Endothelial cell of umbilical vein (primary cell): ENCODE results near the gene NPSR1. TPM values are rescaled to one million over a fixed set of nuclear protein-coding genes. Genes with fewer than 3 reads are reported as not detected.

ENCODE experiments used
- BruUV-seq: library from RNA; stranded (reverse); fragments of 400-500 nt; replicated peaks from 2 replicates; lab custom pipeline; 2021; lab: Mats Ljungman, UMichigan
- CTCF ChIA-PET: fragments of 300-600, 350-600 bp; sonication (Branson Sonifier 250); formaldehyde crosslinking; loops from one replicate; lab custom pipeline; 2021; ENCODE audit warnings: antibody characterized with exemption, inconsistent platforms; lab: Charles Lee
- POLR2A ChIA-PET: fragments of 300-600, 350-600 bp; sonication (Branson Sonifier 250); formaldehyde crosslinking; loops from one replicate; lab custom pipeline; 2021; ENCODE audit warnings: antibody characterized with exemption, inconsistent platforms; lab: Charles Lee
- DNase-seq: peaks from one replicate; pipeline ENCODE4 v3.0.0-alpha.2; 2011; ENCODE audit warnings: low read depth, low spot score
- FAIRE-seq: peaks from 2 replicates; lab custom pipeline; 2011; peaks lifted over from hg19 to GRCh38; lab: Jason Lieb, UNC
- H2AFZ ChIP-seq: 2 replicates; pipeline ENCODE4 v1.6.0; 2012; ENCODE audit warnings: low read depth, low read length, control low read depth, inconsistent platforms
- H3K27ac ChIP-seq: 2 replicates; pipeline ENCODE4 v1.5.1; 2011; ENCODE audit warnings: low read depth, mild to moderate bottlenecking, control low read depth, low read length, moderate library complexity; ENCODE audit not compliant: insufficient read depth
- H3K27me3 ChIP-seq, 2 experiments: 2 replicates each; pipeline versions ENCODE4 v1.6.0 to v1.6.1; 2011; ENCODE audit warnings: low read length in 2 of 2, mixed read lengths in 1 of 2; ENCODE audit not compliant: control insufficient read depth in 2 of 2, insufficient read depth in 2 of 2
- H3K36me3 ChIP-seq, 2 experiments: 2 replicates in 1 of 2; 3 replicates in 1 of 2; pipeline ENCODE4 v1.5.1; 2011; ENCODE audit warnings: low read length in 2 of 2, mild to moderate bottlenecking in 1 of 2, moderate library complexity in 1 of 2; ENCODE audit not compliant: control insufficient read depth in 2 of 2, insufficient read depth in 2 of 2; ENCODE audit errors: extremely low read depth in 1 of 2
- H3K4me1 ChIP-seq: 3 replicates; pipeline ENCODE4 v1.5.1; 2011; ENCODE audit warnings: mild to moderate bottlenecking, low read length; ENCODE audit not compliant: control insufficient read depth, insufficient read depth; ENCODE audit errors: extremely low read depth
- H3K4me2 ChIP-seq: 2 replicates; pipeline ENCODE4 v1.6.1; 2011; ENCODE audit warnings: low read length, control low read depth, mixed read lengths; ENCODE audit not compliant: insufficient read depth
- H3K4me3 ChIP-seq, 3 experiments: fragments of 200-600 bp in 1 of 3; sonication (generic), shearing (Covaris generic) in 1 of 3; replicated peaks in 1 of 3; 2 replicates each; pipeline ENCODE4 v1.5.1; 2011 to 2016; ENCODE audit warnings: control low read depth in 3 of 3, low read length in 3 of 3, mild to moderate bottlenecking in 2 of 3, inconsistent platforms in 1 of 3, low read depth in 1 of 3, moderate library complexity in 1 of 3; ENCODE audit not compliant: insufficient read depth in 1 of 3
- H3K79me2 ChIP-seq: 2 replicates; pipeline ENCODE4 v1.6.0; 2012; ENCODE audit warnings: low read length, inconsistent platforms; ENCODE audit not compliant: control insufficient read depth, insufficient read depth
- H3K9ac ChIP-seq: replicated peaks from 2 replicates; pipeline ENCODE3; 2011; ENCODE audit warnings: low read length, control low read depth; ENCODE audit not compliant: insufficient read depth; ENCODE audit errors: extremely low read depth
- H3K9me1 ChIP-seq: replicated peaks from 3 replicates; pipeline ENCODE4 v1.6.0; 2011; ENCODE audit warnings: mild to moderate bottlenecking, low read length; ENCODE audit not compliant: control insufficient read depth, insufficient read depth; ENCODE audit errors: extremely low read depth
- H3K9me3 ChIP-seq: replicated peaks from 2 replicates; pipeline ENCODE4 v1.5.1; 2012; ENCODE audit warnings: low read length, inconsistent platforms; ENCODE audit not compliant: control insufficient read depth, insufficient read depth
- H4K20me1 ChIP-seq: replicated peaks from 2 replicates; pipeline ENCODE3; 2011; ENCODE audit warnings: mild to moderate bottlenecking, low read length; ENCODE audit not compliant: control insufficient read depth, insufficient read depth; ENCODE audit errors: extremely low read depth
- CTCF ChIP-seq, 2 donors: IDR thresholded peaks; 1 replicate in 1 of 2; 2 replicates in 1 of 2; pipeline ENCODE4 v1.5.1; 2011; ENCODE audit warnings: low read length in 2 of 2, mild to moderate bottlenecking in 2 of 2, moderate library complexity in 2 of 2, control low read depth in 1 of 2, inconsistent platforms in 1 of 2, low read depth in 1 of 2; ENCODE audit not compliant: insufficient read depth in 1 of 2; ENCODE audit errors: extremely low read depth in 1 of 2
- EZH2 ChIP-seq: IDR thresholded peaks from 2 replicates; pipeline ENCODE4 v1.6.1; 2012; ENCODE audit warnings: borderline replicate concordance, low read depth, mild to moderate bottlenecking, moderate library complexity, low read length, inconsistent platforms; ENCODE audit not compliant: severe bottlenecking
- FOS ChIP-seq: IDR thresholded peaks from 2 replicates; pipeline ENCODE4 v1.6.1; 2011; ENCODE audit warnings: mild to moderate bottlenecking, low read length, moderate library complexity, borderline replicate concordance; ENCODE audit not compliant: insufficient read depth
- GATA2 ChIP-seq: IDR thresholded peaks from 2 replicates; pipeline ENCODE4 v1.7.0; 2011; ENCODE audit warnings: low read depth, mild to moderate bottlenecking, moderate library complexity, mixed read lengths, low read length; ENCODE audit not compliant: insufficient read length, insufficient read depth
- JUN ChIP-seq: IDR thresholded peaks from 2 replicates; pipeline ENCODE4 v1.6.1; 2011; ENCODE audit warnings: borderline replicate concordance, low read depth; ENCODE audit not compliant: insufficient read length, insufficient read depth
- MAX ChIP-seq: IDR thresholded peaks from 2 replicates; pipeline ENCODE4 v1.6.1; 2011; ENCODE audit not compliant: insufficient read depth, insufficient read length
- MYC ChIP-seq: IDR thresholded peaks from one replicate; pipeline ENCODE4 v1.6.1; 2011; ENCODE audit warnings: mild to moderate bottlenecking, low read depth, low read length
- POLR2A ChIP-seq: IDR thresholded peaks from 2 replicates; pipeline ENCODE4 v1.6.1; 2012; ENCODE audit warnings: low read depth, mild to moderate bottlenecking, control low read depth, low read length
- POLR2AphosphoS5 ChIP-seq: IDR thresholded peaks from 2 replicates; pipeline ENCODE4 v1.6.1; 2012; ENCODE audit warnings: low read depth, mild to moderate bottlenecking, control low read depth, low read length, moderate library complexity; ENCODE audit not compliant: insufficient read depth
- dilution Hi-C: fragments of 300-500 bp; cut with MboI; formaldehyde crosslinking; loops from one replicate; pipeline ENCODE4 v1.15.0; 2019; ENCODE audit warnings: low sequenced_read_pairs; ENCODE audit not compliant: extremely low pct_ligation_motif_present
- intact Hi-C: fragments of 100-400 bp; cut with micrococcal nuclease; formaldehyde crosslinking; loops from one replicate; pipeline ENCODE4 v1.10.0; 2022
- polyA plus RNA-seq, 4 experiments: library from polyadenylated mRNA; depleted of rRNA in 3 of 4; stranded (reverse) in 3 of 4; unstranded in 1 of 4; fragments of >200 nt; gene quantifications; 2 replicates each; pipeline versions ENCODE4 v1.2.1 to v1.2.3, GENCODE V29; 2011 to 2012; ENCODE audit warnings: missing spikeins in 1 of 4
- total RNA-seq: library from RNA; stranded (reverse); gene quantifications from 2 replicates; pipeline ENCODE4 v1.2.3, GENCODE V29; 2021

Gene NPSR1
- total and polyA plus RNA-seq, 2 donors (not counting 3 experiments of a cell fraction or from before 2014, with no cell fraction given): not detected

- H4K20me1 ChIP-seq: no peaks in the 10 kb centered on the region
- DNase-seq (no peak), FAIRE-seq (no peak)
- no peaks in the 10 kb centered on the region for H3K9me3 ChIP-seq
- H3K27ac ChIP-seq: no peak overlapping the region
- peaks cover 0 to 2% of the 10 kb centered on the region in 2 experiments for H3K27me3 ChIP-seq
- ChIA-PET POLR2A (no interaction called here), CTCF (interaction anchor here (2.0 kb wide), 1 partner anchor 17 kb away, joined by 4 read pairs; no protein-coding TSS in a partner anchor)
- H2AFZ ChIP-seq: no peak overlapping the region
- no peak overlapping the region for H3K4me2 ChIP-seq
- intact Hi-C loops: no loop called here
- dilution Hi-C loops: no loop called here
- H3K4me1 ChIP-seq: no peaks in the 10 kb centered on the region
- no peak overlapping the region for H3K9ac ChIP-seq
- H3K4me3 ChIP-seq: no peak overlapping the region
- TF ChIP-seq EZH2 (no peak), CTCF (IDR thresholded peaks at IDR 0.05; ENCODE audit: extremely low read depth in 1 of 2, insufficient read depth in 1 of 2, low read depth in 1 of 2, low read length in 2 of 2) (no peak), GATA2 (no peak), JUN (no peak), MAX (no peak), POLR2AphosphoS5 (no peak), MYC (no peak), FOS (no peak), POLR2A (no peak)
- no peaks in the 10 kb centered on the region for H3K79me2 ChIP-seq
- no TSS peak for BruUV-seq
- H3K9me1 ChIP-seq: no peaks in the 10 kb centered on the region
- H3K36me3 ChIP-seq: no peaks in the 10 kb centered on the region
Measured at GRCh38 chr7:34806831-34807230, 148.8 kb downstream of the NPSR1 start.
